ENCODE measurements around the gene SAMD8. TPM values are rescaled to one million over a fixed set of nuclear protein-coding genes. Genes with fewer than 3 reads are reported as not detected.
"Not testable (repeated sequence)": the region's sequence is repeated elsewhere in the genome, so short reads cannot be mapped to it uniquely, and the experiment has no call there.

The SAMD8 gene
- total RNA-seq, 2 experiments from 2014 or later, result 20.5 to 20.9 TPM

DNA sequence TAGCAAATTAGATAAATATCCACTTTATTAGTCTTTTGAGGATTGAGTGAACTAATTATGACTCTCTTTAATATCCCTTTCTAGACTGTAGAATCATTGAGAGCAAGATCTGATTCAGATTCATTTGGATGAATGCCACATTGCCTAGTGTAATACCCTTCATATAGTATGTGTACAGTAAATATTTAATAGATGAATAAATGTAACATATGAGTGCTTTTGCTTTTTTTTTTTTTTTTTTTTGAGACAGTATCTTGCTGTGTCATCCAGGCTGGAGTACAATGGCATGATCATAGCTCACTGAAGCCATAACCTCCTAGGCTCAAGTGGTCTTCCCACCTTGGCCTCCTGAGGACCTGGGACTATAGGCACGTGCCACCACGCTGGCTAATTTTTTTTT lies 14.8 kb downstream of the SAMD8 start:
- CTCF ChIA-PET, result interaction anchor here (0.7 kb wide), 1 partner anchor 36 kb away, joined by 3 read pairs; no protein-coding TSS in a partner anchor
- Mint-ChIP-seq H3K27me3 (no peaks in the 10 kb centered on the region), H3K9me3 (ENCODE audit: low read depth) (no peaks in the 10 kb centered on the region), H3K27ac (no peak overlapping the region), H3K36me3 (ENCODE audit: low read depth) (peaks cover 13% of the 10 kb centered on the region), H3K4me3 (no peak overlapping the region), H3K4me1 (peaks cover 14% of the 10 kb centered on the region)
- DNase-seq, result no peak
- intact Hi-C loops (cut with DNase I, micrococcal nuclease), result no loop called here
- POLR2A ChIA-PET, result interaction anchor here (0.7 kb wide), 1 partner anchor 40 kb away, joined by 5 read pairs; no protein-coding TSS in a partner anchor
- ATAC-seq, result no peak

DNA sequence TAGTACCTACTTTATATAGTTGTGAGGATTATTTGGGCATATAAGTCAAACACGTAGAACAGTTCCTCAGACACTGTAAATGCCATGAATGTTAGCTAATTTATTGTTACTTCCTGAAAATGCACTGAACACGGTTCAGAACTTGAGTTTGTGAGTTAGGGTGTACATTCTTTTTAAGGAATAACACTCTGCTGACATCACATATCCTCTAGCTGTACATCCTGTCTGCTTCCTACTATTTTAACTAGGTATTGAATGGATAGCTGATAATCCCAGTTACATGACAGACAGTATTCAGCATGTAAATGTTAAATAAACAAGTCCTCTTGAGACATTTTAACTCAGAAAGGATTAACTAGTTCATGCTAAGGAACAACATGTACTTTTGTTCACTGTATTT lies 16.0 kb downstream of the SAMD8 start:
- intact Hi-C loops (cut with DNase I, micrococcal nuclease), result no loop called here
- ATAC-seq (no peak), DNase-seq (no peak)
- Mint-ChIP-seq H3K4me3 (no peak overlapping the region), H3K36me3 (ENCODE audit: low read depth) (peaks cover 13% of the 10 kb centered on the region), H3K4me1 (peaks cover 15% of the 10 kb centered on the region), H3K9me3 (ENCODE audit: low read depth) (no peaks in the 10 kb centered on the region), H3K27me3 (no peaks in the 10 kb centered on the region), H3K27ac (no peak overlapping the region)
- POLR2A ChIA-PET, result no interaction called here
- CTCF ChIA-PET, result interaction anchor here (0.7 to 1.2 kb wide), 2 partner anchors 8 to 19 kb away, joined by 3 to 4 read pairs; no protein-coding TSS in a partner anchor

- intact Hi-C loops (cut with DNase I, micrococcal nuclease); ATAC-seq; H3K27me3 Mint-ChIP-seq; H3K4me3 Mint-ChIP-seq; H3K9me3 Mint-ChIP-seq (ENCODE audit: low read depth); DNase-seq; H3K27ac Mint-ChIP-seq: not testable (repeated sequence)
- POLR2A ChIA-PET, result interaction anchor here (0.7 kb wide), 1 partner anchor 952 kb away, joined by 4 read pairs; no protein-coding TSS in a partner anchor
- CTCF ChIA-PET, result interaction anchor here (0.7 to 1.3 kb wide), 4 partner anchors 72 to 893 kb away, joined by 3 to 4 read pairs (median 3); partner anchors contain the start of gene COMTD1
- peaks cover 14% of the 10 kb centered on the region for H3K4me1 Mint-ChIP-seq
- H3K36me3 Mint-ChIP-seq (ENCODE audit: low read depth), result peaks cover 13% of the 10 kb centered on the region
Measured at GRCh38 chr10:75128985-75129384, 17.5 kb downstream of the SAMD8 start.

- H3K4me3 Mint-ChIP-seq, result no peak overlapping the region
- intact Hi-C loops (cut with DNase I, micrococcal nuclease), result no loop called here
- peaks cover 15% of the 10 kb centered on the region for H3K4me1 Mint-ChIP-seq
- ChIA-PET CTCF (interaction anchor here (0.8 to 1.3 kb wide), 3 partner anchors 71 to 709 kb away, joined by 3 to 4 read pairs (median 3); partner anchors contain the start of gene COMTD1), POLR2A (interaction anchor here (0.7 kb wide), 1 partner anchor 953 kb away, joined by 4 read pairs; no protein-coding TSS in a partner anchor)
- no peak for DNase-seq
- ATAC-seq, result no peak
- no peaks in the 10 kb centered on the region for H3K9me3 Mint-ChIP-seq (ENCODE audit: low read depth)
- H3K27ac Mint-ChIP-seq, result no peak overlapping the region
- no peaks in the 10 kb centered on the region for H3K27me3 Mint-ChIP-seq
- peaks cover 10% of the 10 kb centered on the region for H3K36me3 Mint-ChIP-seq (ENCODE audit: low read depth)
Measured at GRCh38 chr10:75129537-75129936, 18.1 kb downstream of the SAMD8 start.

- H3K27ac Mint-ChIP-seq; H3K9me3 Mint-ChIP-seq (ENCODE audit: low read depth); H3K4me3 Mint-ChIP-seq; H3K27me3 Mint-ChIP-seq; POLR2A ChIA-PET; H3K36me3 Mint-ChIP-seq (ENCODE audit: low read depth); CTCF ChIA-PET; intact Hi-C loops (cut with DNase I, micrococcal nuclease); DNase-seq; ATAC-seq: not testable (repeated sequence)
- H3K4me1 Mint-ChIP-seq, result peaks cover 40% of the 10 kb centered on the region
Measured at GRCh38 chr10:75133701-75134100, 22.2 kb downstream of the SAMD8 start.

DNA sequence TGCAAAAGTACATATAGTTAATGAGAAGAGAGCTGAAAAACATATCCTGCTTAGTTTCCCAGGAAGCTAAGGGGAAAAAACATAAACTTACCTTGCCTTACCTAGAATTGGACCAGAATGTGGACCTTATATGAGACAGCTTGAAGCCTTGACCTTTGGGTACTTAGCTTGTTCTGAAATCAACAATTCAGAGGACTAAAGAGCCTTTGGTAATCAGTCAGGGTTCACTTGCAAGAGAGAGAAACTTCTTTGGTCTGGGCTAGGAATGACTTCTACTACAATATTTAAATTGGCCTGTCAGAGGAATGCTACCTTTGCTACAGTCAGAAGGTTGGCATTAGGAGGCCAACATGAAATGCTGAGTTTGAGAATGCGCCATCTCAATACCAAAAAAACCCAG lies 24.9 kb downstream of the SAMD8 start:
- intact Hi-C loops (cut with DNase I, micrococcal nuclease), result loop anchor here (2.0 to 5.0 kb wide), 2 partner anchors 24 to 46 kb away; no protein-coding TSS in a partner anchor
- no peaks in the 10 kb centered on the region for H3K9me3 Mint-ChIP-seq (ENCODE audit: low read depth)
- no peaks in the 10 kb centered on the region for H3K27me3 Mint-ChIP-seq
- peaks cover 2% of the 10 kb centered on the region for H3K36me3 Mint-ChIP-seq (ENCODE audit: low read depth)
- ChIA-PET POLR2A (interaction anchor here (0.6 to 0.7 kb wide), 3 partner anchors 100 to 1326 kb away, joined by 3 to 5 read pairs (median 3); no protein-coding TSS in a partner anchor), CTCF (interaction anchor here (1.2 to 1.7 kb wide), 2 partner anchors 17 to 95 kb away, joined by 4 to 6 read pairs; no protein-coding TSS in a partner anchor)
- H3K27ac Mint-ChIP-seq, result peak overlapping the region; percentile 55
- no peak overlapping the region for H3K4me3 Mint-ChIP-seq
- no peak for DNase-seq
- no peak for ATAC-seq
- peaks cover 41% of the 10 kb centered on the region for H3K4me1 Mint-ChIP-seq

GRCh38 chr10:75137533-75138438 lies 26.3 kb downstream of the SAMD8 start:
- ATAC-seq (peak; percentile 94), DNase-seq (peak; percentile 66)
- Mint-ChIP-seq H3K27me3 (no peaks in the 10 kb centered on the region), H3K4me3 (no peak overlapping the region), H3K36me3 (ENCODE audit: low read depth) (peaks cover 2% of the 10 kb centered on the region), H3K9me3 (ENCODE audit: low read depth) (no peaks in the 10 kb centered on the region), H3K27ac (peak overlapping the region; percentile 67), H3K4me1 (peaks cover 37% of the 10 kb centered on the region)
- POLR2A ChIA-PET, result interaction anchor here (0.6 to 0.9 kb wide), 3 partner anchors 18 to 72 kb away, joined by 3 to 4 read pairs (median 4); no protein-coding TSS in a partner anchor
- intact Hi-C loops (cut with DNase I, micrococcal nuclease), result loop anchor here (1.0 to 5.0 kb wide), 3 partner anchors 25 to 45 kb away; no protein-coding TSS in a partner anchor
- CTCF ChIA-PET, result interaction anchor here (1.0 to 1.2 kb wide), 2 partner anchors 23 to 312 kb away, joined by 4 read pairs; partner anchors contain the start of gene KAT6B

DNA sequence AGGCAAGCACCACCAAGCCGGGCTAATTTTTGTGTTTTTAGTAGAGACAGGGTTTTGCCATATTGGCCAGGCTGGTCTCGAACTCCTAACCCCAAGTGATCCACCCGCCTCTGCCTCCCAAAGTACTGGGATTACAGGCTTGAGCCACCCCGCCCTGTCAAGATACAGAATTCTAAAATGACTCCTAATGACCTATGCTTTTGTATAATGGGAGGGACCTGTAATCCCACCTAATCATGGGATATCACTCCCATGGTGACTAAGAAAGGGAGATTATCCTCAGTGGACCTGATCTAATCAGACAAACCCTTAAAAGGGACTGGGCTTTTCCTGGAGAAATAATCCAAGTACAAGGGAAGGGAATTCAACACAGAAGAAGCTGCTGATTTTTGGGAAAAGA lies 28.8 kb downstream of the SAMD8 start:
- no peaks in the 10 kb centered on the region for H3K9me3 Mint-ChIP-seq (ENCODE audit: low read depth)
- intact Hi-C loops (cut with DNase I, micrococcal nuclease), result no loop called here
- H3K36me3 Mint-ChIP-seq (ENCODE audit: low read depth), result no peaks in the 10 kb centered on the region
- POLR2A ChIA-PET, result no interaction called here
- no peak overlapping the region for H3K27ac Mint-ChIP-seq
- no peak for DNase-seq
- H3K4me1 Mint-ChIP-seq, result peaks cover 54% of the 10 kb centered on the region
- CTCF ChIA-PET, result interaction anchor here (0.9 kb wide), 1 partner anchor 8 kb away, joined by 3 read pairs; no protein-coding TSS in a partner anchor
- H3K27me3 Mint-ChIP-seq, result no peaks in the 10 kb centered on the region
- no peak overlapping the region for H3K4me3 Mint-ChIP-seq
- no peak for ATAC-seq

GRCh38 chr10:75143353-75143752 lies 31.9 kb downstream of the SAMD8 start:
- H3K36me3 Mint-ChIP-seq (ENCODE audit: low read depth), result no peaks in the 10 kb centered on the region
- POLR2A ChIA-PET, result no interaction called here
- ATAC-seq, result no peak
- CTCF ChIA-PET, result no interaction called here
- no peaks in the 10 kb centered on the region for H3K27me3 Mint-ChIP-seq
- H3K4me3 Mint-ChIP-seq, result no peak overlapping the region
- peaks cover 37% of the 10 kb centered on the region for H3K4me1 Mint-ChIP-seq
- no peaks in the 10 kb centered on the region for H3K9me3 Mint-ChIP-seq (ENCODE audit: low read depth)
- no peak for DNase-seq
- intact Hi-C loops (cut with DNase I, micrococcal nuclease), result no loop called here
- H3K27ac Mint-ChIP-seq, result peak overlapping the region; percentile 60

DNA sequence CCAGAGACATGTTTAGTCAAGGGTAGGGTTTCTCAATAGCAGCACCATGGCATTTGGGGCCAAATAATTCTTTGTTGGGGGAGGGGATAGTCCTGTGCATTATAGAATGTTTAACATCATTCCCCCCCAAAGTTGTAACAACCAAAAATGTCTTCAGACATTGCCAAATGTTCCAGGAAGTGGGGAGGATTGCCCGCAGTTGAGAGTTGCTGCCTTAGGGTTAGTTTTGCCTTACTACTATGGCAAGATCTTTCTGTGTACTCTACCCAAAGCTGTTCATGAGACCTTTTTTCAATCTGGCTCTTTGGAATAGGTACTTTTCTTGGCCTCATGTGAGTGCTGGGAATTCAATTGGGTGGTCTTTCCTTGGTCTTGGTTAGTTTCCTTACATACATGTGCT lies 34.1 kb downstream of the SAMD8 start:
- Mint-ChIP-seq H3K27me3 (no peaks in the 10 kb centered on the region), H3K9me3 (ENCODE audit: low read depth) (no peaks in the 10 kb centered on the region), H3K4me3 (no peak overlapping the region), H3K27ac (peak overlapping the region; percentile 13), H3K36me3 (ENCODE audit: low read depth) (peaks cover 4% of the 10 kb centered on the region), H3K4me1 (peaks cover 32% of the 10 kb centered on the region)
- DNase-seq (no peak), ATAC-seq (no peak)
- POLR2A ChIA-PET, result no interaction called here
- CTCF ChIA-PET, result interaction anchor here (0.7 kb wide), 1 partner anchor 690 kb away, joined by 3 read pairs; no protein-coding TSS in a partner anchor
- intact Hi-C loops (cut with DNase I, micrococcal nuclease), result loop anchor here in 1 of 2 experiments (2.0 kb wide), 1 partner anchor 21 kb away; no protein-coding TSS in a partner anchor

- Mint-ChIP-seq H3K4me3 (no peak overlapping the region), H3K36me3 (ENCODE audit: low read depth) (peaks cover 11% of the 10 kb centered on the region), H3K4me1 (peaks cover 32% of the 10 kb centered on the region), H3K9me3 (ENCODE audit: low read depth) (no peaks in the 10 kb centered on the region), H3K27me3 (no peaks in the 10 kb centered on the region), H3K27ac (no peak overlapping the region)
- ATAC-seq, result no peak
- ChIA-PET POLR2A (no interaction called here), CTCF (interaction anchor here (0.7 to 1.0 kb wide), 3 partner anchors 14 to 82 kb away, joined by 3 to 4 read pairs (median 3); no protein-coding TSS in a partner anchor)
- DNase-seq, result no peak
- intact Hi-C loops (cut with DNase I, micrococcal nuclease), result no loop called here
Measured at GRCh38 chr10:75146780-75147179, 35.3 kb downstream of the SAMD8 start.
